Measurements from ENCODE around the gene ACTL7B.
"Not testable (repeated sequence)": the region's sequence is repeated elsewhere in the genome, so short reads cannot be mapped to it uniquely, and the experiment has no call there.

ACTL7B gene, protein sequence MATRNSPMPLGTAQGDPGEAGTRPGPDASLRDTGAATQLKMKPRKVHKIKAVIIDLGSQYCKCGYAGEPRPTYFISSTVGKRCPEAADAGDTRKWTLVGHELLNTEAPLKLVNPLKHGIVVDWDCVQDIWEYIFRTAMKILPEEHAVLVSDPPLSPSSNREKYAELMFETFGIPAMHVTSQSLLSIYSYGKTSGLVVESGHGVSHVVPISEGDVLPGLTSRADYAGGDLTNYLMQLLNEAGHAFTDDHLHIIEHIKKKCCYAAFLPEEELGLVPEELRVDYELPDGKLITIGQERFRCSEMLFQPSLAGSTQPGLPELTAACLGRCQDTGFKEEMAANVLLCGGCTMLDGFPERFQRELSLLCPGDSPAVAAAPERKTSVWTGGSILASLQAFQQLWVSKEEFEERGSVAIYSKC

DNA sequence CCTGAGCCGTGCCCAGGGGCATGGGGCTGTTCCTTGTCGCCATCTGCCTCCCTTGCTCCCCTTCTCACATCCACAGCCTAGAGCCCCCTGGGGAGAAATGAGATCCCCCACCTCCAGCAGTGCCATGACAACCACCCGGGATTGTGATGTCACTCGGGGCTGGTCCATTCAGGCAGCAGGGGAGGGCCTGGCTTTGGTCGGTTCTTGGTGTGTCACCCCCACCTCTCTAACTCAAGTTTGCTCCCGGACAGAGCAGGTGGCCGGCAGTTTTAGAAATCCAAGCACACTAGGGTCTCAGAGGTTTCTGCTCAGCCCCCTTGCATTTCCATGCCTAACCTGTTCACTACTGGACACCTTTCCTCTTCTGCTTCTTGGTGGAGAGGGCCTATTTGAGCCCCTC lies at the start of gene ACTL7B:
TSS of gene ACTL7B (minus strand) at position 99 of the 400 bp plus-strand sequence. CDS start at position 43, 56 bp downstream.
- DNase-seq, result no peak

DNA sequence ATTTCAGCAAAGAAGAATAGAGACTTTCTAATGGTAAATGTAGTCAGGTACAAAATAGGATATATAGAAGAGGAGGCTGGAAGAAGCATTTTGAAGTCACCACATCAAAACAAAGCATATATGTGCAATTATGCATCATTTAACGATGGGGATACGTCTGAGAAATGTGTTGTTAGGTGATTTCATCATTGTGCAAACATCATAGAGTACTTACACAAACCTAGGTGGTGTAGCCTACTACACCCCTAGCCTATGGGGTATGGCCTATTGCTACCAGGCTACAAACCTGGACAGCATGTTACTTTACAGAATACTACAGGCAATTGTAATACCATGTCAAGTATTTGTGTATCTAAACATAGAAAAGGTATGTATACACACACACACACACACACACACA lies 49.7 kb upstream of the ACTL7B start:
- DNase-seq, result no peak

DNA sequence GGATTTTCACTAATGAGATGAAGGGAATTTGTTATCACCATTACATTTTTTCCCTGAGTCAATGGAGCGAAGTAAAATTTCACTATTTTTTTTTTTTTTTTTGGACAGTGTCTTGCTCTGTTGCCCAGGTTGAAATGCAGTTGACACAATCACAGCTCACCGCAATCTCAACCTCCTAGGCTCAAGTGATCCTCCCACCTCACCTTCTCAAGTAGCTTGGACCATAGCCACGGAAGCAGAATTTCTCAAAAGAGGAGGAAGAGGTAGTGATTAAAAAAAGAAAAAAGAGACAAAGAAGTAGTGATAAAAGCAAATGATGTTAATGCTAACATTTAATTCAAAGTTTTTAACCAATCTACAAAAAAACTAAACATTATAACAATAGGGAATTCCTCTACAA lies 48.4 kb upstream of the ACTL7B start:
- no peak for DNase-seq

DNA sequence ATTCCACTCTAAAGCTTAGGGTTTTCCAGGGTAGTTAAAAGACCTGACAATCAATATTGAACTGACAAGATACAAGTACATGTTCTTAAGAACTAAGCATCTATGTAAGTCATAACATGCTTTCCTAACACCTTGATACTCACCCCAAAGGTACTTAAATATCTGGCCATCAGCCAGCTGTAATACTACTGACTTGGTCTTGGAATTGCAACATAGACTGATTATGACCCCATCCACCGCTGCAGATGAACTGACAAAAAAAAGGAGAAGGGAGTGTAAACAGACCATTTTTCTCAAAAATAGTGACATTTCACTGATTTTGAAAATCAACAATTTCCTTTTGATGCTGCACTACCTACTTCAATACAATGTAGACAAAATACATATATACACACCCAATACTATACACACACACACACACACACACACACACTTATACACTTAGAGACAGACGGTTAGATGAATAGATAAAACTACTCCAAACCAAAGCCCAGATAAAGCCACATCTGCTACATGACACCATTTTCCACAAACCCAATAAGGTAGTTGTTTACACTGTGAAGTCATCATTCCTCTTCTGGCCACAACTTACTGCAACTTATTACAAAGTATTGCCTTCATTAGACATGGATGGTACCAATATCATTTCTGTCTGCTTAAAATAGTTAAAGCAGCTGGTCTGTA lies 47.8 kb upstream of the ACTL7B start:
- DNase-seq, result peak; percentile 60

DNA sequence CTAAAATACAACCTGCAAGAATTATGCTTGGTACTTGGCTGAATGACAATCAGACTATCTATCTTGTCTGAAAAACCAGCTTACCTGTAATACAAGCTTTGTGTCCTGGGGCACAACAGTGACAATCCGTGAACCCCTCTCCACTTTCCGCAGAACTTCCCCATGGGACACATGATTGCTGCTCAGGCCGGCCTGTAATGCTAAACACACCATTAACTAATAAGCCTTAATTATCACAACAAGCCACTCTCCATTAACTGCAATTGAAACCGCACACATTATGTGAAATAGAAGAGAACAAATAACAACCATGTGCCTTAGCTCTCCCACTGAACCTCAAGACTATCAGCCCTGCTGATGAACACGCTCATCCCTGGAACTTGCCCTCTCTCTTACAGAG lies 44.4 kb upstream of the ACTL7B start:
- DNase-seq, result no peak

DNA sequence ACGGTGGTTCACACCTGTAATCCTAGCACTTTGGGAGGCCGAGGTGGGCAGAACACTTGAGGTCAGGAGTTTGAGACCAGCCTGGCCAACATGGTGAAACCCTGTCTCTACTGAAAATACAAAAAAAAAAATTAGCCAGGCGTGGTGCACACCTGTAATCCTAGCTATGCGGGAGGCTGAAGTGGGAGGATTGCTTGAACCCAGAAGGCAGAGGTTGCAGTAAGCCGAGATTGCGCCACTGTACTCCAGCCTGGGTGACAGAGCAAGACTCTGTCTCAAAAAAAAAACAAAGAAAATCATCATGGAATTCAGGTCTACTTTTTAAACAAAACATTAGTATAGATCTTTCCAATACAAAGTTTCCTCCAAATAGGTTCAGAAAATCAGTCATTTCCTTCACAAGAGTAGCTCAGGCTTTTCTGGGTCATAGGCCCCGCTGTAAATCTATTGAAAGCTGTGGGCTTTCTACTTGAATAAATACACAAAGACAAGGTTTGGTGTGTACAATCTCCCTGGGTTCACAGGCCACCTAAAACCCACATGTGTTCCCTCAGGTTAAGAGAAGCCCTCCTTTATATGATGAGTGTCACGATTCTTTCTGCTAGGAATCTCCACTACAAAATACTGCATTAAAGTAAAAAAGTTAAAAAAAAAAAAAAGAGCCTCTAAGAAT lies 43.4 kb upstream of the ACTL7B start:
- DNase-seq, result not testable (repeated sequence)

DNA sequence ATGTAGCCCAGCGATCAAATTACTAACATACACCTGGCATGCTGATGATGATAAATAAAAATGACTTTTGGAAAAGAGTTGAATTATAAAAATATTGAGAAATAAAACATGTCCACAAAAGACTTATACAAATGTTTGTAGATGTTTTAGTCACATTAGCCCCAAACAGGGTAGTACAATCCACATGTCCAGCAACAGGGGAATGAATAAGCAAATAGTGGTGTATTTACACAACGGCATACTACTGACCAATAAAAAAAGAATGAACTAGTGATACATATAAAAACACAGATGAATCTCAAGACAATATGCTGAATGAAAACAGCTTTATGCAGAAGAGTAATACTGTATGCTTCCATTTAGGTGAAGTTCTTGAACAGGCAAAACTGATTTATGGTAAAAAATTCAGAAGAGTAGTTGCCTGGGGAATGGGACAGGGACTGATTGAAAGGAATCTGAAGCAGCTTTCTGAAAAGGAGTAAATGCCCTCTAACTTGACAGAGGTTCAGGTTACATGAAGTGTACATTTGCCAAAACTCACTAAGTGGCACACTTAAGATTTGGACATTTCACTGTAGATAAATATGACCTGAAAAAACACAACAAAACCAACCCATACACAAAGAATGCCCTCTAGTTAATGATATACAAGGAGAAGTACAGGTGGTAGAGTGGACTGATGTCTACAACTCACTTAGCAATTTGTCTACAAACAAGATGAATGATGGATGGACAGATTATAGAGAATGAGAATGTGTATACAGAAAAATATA lies 41.7 kb upstream of the ACTL7B start:
- DNase-seq, result no peak

DNA sequence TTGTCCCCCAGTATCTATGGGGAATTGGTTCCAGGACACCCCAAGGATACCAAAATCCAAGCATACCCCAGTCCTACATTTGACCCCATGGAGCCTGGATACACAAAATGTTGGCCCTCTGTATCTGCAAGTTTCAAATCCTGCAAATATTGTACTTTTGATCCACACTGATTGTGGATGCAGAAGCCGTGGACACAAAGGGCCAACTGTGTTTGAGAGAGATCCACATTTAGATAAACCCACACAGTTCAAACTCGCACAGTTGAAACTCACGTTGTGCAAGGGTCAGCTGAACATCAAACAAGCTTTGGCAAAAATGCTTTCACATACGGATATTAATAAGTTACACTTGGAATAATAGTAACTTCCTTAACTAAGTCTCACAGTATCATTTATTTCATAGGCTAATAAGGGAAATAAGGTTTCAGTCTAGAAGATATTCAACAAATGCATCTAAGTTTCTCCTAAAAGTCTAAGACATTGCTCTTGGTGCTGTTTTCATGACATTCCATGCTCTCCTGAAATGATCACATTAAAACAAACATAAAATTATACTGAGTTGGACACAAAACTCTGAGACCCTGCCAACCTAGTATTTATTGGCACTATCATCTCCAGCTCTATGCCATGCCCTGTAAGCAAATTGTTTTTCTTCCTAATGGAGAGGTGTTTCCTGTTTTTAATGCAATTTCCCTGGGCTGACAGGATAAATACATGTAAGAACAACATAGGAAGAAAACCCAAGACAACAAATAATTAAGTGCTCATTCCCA lies 38.6 kb upstream of the ACTL7B start:
- DNase-seq, result no peak

DNA sequence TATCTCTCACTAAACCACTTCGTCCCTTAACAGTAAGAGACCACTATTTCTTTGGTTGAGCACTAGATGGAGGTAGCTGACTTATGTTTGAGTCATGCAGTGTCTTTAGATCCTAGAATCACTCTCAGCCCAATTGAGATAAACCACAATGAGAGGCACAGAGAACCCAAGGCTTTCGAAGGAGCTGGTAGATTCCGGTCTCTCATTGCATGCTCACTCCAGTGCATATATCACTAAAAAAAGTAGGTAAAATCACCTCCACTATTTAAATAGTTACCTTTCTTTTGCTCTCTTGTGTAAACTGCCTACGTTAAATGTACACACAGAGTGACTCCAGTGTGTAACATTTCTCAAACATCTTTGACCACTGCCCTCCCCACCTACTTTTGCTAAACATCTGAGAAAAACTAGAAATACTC lies 33.9 kb upstream of the ACTL7B start:
- peak; percentile 30 for DNase-seq

DNA sequence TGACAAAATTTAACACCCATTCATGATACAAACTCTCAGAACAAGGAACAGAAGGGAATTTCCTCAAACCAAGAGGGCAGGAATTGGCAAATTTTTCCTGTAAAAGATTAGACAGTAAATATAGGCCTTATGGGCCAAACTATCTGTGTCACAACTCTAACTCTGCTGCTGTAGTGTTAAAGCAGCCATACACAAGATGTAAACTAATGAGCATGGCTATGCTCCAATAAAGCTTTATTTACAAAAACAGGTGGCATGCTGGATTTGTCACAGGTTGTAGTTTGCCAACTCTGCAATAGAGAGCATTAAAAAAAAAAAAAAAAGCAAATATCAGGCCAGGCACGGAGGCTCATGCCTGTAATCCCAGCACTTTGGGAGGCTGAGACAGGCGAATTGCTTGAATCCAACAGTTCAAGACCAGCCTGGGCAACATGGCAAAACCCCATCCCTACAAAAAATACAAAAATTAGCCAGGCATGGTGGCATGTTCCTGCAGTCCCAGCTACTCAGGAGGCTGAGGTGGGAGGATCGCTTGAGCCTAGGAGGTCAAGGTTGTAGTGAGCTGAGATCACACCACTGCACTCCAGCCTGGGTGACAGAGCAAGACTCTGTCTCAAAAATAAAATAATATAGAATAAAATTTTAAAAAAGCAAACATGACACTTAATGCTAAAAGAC lies 30.9 kb upstream of the ACTL7B start:
- not testable (repeated sequence) for DNase-seq

DNA sequence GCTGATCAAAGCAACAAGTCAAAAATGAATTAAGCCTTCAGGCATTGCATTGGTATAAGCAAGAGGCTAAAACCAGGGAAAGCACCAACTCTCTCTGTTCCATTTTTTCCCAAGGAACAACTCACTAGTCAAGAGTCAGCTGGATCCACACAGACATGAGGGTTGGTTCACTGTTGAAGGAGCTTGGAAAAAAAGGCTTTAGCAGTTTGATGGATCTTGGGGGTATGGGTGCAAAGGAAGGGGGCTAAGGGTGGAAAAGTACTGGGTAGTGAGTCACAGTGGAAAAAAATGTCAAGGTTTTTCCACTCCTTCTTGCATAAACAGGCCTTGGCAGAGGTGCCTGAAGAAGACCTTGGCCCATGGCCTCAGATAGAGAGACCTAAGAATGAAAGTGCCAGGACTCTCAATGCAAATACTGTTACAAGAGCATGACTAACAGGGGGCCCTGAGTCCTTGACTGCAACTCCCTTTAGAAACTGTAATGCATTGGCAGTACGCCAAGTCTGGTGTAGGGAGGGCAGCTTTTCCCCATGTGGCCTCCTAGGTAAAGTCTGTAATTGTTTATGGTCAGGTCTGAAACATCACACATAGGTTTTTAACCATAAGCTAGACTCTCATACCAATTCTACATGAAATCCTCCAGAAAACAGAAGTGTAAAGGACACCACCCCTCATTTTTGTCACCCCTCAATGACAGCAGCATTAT lies 30.0 kb upstream of the ACTL7B start:
- DNase-seq, result peak; percentile 62

DNA sequence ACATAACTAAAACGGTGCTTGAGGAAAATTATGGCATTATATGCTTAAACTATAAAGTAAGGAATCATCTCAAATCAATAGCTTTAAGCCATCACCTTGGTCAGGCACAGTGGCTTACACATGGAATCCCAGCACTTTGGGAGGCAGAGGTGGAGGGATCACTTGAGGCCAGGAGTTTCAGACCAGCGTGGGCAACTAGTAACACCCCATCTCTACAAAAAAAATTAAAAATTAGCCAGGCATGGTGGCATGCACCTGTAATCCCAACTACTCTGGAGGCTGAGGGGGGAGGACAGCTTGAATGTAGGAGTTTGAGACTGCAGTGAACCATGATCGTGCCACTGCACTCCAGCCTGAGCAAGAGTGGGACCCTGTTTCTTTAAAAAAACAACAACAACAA lies 28.9 kb upstream of the ACTL7B start:
- no peak for DNase-seq

DNA sequence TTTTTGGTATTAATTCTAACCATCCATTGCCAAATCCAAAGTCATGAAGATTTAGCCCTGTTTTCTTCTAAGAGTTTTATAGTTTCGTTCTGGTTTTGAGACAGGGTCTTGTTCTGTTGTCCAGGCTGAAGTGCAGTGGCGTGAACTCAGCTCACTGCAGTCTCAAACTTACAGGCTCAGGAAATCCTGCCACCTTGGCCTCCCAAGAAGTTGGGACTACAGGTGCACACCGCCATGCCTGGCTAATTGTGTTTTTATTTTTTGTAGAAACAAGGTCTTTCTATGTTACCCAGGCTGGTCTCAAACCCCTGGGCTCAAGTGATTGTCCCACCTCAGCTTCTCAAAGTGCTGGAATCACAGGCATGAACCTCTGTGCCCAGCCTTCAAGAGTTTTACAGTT lies 27.3 kb upstream of the ACTL7B start:
- no peak for DNase-seq

DNA sequence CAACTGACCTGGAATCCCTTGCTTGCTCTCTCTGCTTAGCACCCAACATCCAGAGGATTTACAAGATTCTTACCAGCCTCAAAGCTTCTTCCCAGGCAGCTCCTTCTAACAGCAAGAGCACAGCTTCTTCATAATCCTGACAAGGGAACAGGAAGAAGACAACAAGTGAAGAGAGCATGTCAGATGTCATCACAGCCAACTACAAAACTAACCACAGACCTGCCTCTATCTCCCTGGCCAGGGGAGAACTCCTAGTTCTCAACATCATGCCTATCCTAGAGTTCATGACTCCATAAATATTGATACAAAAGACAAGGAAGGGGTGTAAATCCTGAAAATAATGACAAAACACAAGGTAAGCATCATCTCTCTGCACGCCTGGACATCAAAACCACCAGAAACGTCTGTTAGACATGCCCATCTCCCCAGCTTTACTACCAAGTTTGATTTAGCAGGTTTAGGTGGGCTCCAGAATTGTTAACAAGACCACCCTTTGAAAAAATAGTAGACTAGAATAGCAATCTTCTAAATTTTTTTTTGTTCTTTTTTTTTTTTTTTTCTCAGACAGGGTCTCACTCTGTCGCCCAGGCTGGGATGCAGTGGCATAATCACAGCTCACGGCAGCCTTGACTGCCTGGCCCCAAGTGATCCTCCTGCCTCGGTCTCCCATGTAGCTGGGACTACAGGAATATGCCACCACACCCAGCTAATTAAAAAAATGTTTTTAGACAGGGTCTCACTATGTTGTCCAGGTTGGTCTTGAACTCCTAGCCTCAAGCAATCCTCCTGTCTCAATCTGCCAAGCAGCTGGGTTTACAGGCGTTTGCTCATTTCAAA lies 26.5 kb upstream of the ACTL7B start:
- DNase-seq, result no peak

DNA sequence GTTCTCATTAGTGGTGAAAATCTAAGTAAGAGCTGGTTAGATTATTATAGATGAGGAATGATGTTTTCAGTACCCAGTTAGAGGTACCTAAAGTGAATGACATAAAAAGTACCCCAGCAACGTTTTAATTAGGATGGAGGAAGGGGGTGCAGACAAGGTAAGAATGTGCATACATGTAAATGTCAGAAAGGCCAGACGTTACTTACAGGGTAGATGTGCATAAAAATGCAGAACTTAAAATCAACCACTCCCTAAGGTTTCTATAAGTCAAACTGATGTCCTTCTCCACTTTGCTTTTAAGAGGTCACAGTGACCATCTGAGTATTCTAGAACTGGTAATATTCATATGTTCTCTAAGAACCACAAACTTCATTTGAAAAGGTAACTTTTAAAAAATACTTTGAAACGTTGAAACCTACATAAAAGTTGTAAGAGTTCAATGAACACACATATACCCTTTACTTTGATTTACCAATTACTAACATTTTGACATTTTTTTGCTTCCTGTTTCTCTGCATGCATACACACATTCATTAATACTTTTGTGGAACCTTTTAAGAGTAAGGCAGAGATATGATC lies 25.0 kb upstream of the ACTL7B start:
- DNase-seq, result no peak

DNA sequence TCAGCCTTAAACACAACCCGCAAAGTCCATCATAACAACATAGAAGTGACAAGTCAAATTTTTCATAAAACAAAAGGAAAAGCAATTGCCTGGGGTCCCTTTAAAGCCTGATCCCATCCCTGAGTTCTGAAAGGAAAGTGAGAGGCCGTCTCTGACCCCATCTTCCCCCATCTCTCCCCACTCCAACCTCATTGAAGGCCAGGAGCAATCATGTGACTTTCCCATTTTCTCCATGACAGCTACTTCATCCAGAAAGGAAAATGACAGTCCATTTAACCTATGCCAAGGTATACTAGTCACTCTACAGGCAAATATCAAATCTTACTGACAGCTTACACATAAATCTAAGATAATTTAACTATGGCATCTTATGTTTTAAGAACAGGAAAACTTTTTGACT lies 21.7 kb upstream of the ACTL7B start:
- DNase-seq, result no peak

DNA sequence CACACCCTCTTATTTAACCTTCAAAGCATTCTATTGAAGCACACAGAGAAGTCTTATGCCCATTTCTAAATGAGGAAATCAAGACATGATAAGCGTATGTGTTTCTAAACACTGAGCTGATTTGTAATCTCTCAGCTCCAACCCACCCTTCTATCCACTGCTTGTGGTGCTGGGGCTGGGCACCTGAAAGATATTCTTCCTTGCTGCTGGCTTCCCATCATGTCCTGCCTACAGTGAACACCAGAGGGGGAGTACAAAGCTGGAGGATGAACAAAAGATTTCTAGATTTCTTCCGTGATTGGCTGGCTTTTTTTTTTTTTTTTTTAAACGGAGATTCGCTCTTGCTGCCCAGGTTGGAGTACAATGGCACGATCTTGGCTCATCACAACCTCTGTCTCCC lies 20.6 kb upstream of the ACTL7B start:
- no peak for DNase-seq

DNA sequence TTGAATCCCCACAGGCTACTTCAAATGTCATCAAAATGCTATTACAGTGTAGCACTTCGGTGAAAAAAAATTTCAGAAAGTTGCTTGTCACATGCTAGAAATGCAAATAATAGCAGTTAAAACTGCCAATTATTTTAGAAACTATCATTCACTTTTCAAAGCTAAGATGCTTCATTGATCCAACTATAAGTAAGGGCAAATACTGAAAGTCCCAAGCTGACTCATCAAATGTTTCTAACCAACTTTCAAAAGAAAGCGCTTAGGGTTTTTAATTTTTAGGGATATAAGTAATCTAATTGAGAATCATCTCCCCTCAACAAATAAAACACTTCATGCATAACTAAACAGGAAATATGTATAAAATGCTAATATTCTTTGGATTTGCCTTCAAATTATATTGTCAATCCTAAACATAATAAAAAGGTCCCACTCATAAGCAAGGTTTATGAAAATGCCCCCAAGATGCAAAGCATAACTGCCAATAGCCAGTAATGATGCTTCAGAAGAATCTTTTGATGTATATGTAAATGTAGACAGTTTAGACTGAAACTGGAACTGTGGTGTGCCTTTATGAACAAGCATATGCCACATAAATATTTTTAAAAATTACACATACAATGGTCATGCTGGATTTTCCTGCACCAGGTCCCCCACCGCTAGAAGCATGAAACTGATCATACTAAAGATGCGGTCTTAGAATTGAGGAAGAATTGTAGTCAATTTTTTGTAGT lies 18.4 kb upstream of the ACTL7B start:
- DNase-seq, result no peak

Data from OCI-M1 (cell line).